CD4-positive, alpha-beta memory T cell (primary cell): ENCODE data around the gene TESMIN. TPM values are rescaled to one million over a fixed set of nuclear protein-coding genes. Genes with fewer than 3 reads are reported as not detected.
A peak's percentile ranks its signal among the peaks of the same experiment; 100 is the strongest.

Experiments
- CTCF ChIA-PET: fragments of 350-600 bp; sonication (Branson Sonifier 250); formaldehyde crosslinking; loops from one replicate; lab custom pipeline; 2021; ENCODE audit warnings: inconsistent platforms; ENCODE audit not compliant: partially characterized antibody; lab: Charles Lee
- POLR2A ChIA-PET: fragments of 350-600 bp; sonication (Branson Sonifier 250); formaldehyde crosslinking; loops from one replicate; lab custom pipeline; 2021; ENCODE audit not compliant: partially characterized antibody; lab: Charles Lee
- DNase-seq, 5 donors: peaks; one replicate each; pipeline versions ENCODE4 v3.0.0 to v3.0.0-alpha.2; 2020 to 2022; ENCODE audit warnings: mixed read lengths in 1 of 5
- H3K27ac ChIP-seq: one replicate; pipeline ENCODE4 v1.7.0; 2013; ENCODE audit warnings: low read depth, low read length
- H3K27me3 ChIP-seq: 2 replicates; pipeline ENCODE4 v1.7.0; 2013; ENCODE audit warnings: mild to moderate bottlenecking, low read length, moderate library complexity; ENCODE audit not compliant: insufficient read depth
- H3K36me3 ChIP-seq: 2 replicates; pipeline ENCODE4 v1.7.0; 2013; ENCODE audit warnings: mild to moderate bottlenecking, low read length, moderate library complexity; ENCODE audit not compliant: insufficient read depth
- H3K4me1 ChIP-seq: 2 replicates; pipeline ENCODE4 v1.7.0; 2013; ENCODE audit warnings: mild to moderate bottlenecking, low read length, moderate library complexity; ENCODE audit not compliant: insufficient read depth
- H3K4me3 ChIP-seq, 2 donors: one replicate each; pipeline ENCODE4 v1.7.0; 2013; ENCODE audit warnings: low read length in 2 of 2, mild to moderate bottlenecking in 1 of 2
- H3K9me3 ChIP-seq, 2 donors: one replicate each; pipeline ENCODE4 v1.7.0; 2013; ENCODE audit warnings: low read length in 2 of 2, control low read depth in 1 of 2; ENCODE audit not compliant: control insufficient read depth in 1 of 2
- H3K27ac Mint-ChIP-seq, 7 donors: one replicate each; pipeline ENCODE4 v1.8.0; 2020 to 2021; ENCODE audit warnings: mixed read lengths in 7 of 7, mild to moderate bottlenecking in 6 of 7, inconsistent platforms in 3 of 7, moderate library complexity in 3 of 7
- H3K27me3 Mint-ChIP-seq, 2 donors: one replicate each; pipeline ENCODE4 v1.8.0; 2020 to 2021; ENCODE audit warnings: mixed read lengths in 2 of 2
- H3K36me3 Mint-ChIP-seq, 2 donors: one replicate each; pipeline ENCODE4 v1.8.0; 2020 to 2021; ENCODE audit warnings: mixed read lengths in 2 of 2, inconsistent platforms in 1 of 2, mild to moderate bottlenecking in 1 of 2
- H3K4me1 Mint-ChIP-seq, 4 donors: one replicate each; pipeline ENCODE4 v1.8.0; 2020 to 2021; ENCODE audit warnings: mixed read lengths in 4 of 4, mild to moderate bottlenecking in 1 of 4
- H3K4me3 Mint-ChIP-seq, 8 donors: one replicate each; pipeline ENCODE4 v1.8.0; 2020 to 2021; ENCODE audit warnings: mixed read lengths in 8 of 8, mild to moderate bottlenecking in 7 of 8, moderate library complexity in 6 of 8, inconsistent platforms in 3 of 8
- H3K9me3 Mint-ChIP-seq, 8 donors: one replicate each; pipeline ENCODE4 v1.8.0; 2020 to 2021; ENCODE audit warnings: mixed read lengths in 8 of 8, mild to moderate bottlenecking in 5 of 8, inconsistent platforms in 3 of 8, moderate library complexity in 1 of 8
- intact Hi-C: fragments of 100-400 bp; cut with micrococcal nuclease; formaldehyde crosslinking; loops from one replicate; pipeline ENCODE4 v1.15.1; 2023
- polyA plus RNA-seq, 2 donors: library from polyadenylated mRNA; unstranded; fragments of 300-500 nt; fragmentation: Illumina TruSeq; gene quantifications; one replicate each; pipeline ENCODE4 v1.2.3, GENCODE V29; 2021
- total RNA-seq, 2 experiments: library from RNA; stranded (reverse); gene quantifications; one replicate each; pipeline ENCODE4 v1.2.3, GENCODE V29; 2021

The TESMIN gene, protein sequence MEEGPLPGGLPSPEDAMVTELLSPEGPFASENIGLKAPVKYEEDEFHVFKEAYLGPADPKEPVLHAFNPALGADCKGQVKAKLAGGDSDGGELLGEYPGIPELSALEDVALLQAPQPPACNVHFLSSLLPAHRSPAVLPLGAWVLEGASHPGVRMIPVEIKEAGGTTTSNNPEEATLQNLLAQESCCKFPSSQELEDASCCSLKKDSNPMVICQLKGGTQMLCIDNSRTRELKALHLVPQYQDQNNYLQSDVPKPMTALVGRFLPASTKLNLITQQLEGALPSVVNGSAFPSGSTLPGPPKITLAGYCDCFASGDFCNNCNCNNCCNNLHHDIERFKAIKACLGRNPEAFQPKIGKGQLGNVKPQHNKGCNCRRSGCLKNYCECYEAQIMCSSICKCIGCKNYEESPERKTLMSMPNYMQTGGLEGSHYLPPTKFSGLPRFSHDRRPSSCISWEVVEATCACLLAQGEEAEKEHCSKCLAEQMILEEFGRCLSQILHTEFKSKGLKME
- total RNA-seq (1 to 10 TPM; 5.7 to 5.8 TPM), polyA plus RNA-seq (1 to 10 TPM; 2.6 to 3.4 TPM)

DNA sequence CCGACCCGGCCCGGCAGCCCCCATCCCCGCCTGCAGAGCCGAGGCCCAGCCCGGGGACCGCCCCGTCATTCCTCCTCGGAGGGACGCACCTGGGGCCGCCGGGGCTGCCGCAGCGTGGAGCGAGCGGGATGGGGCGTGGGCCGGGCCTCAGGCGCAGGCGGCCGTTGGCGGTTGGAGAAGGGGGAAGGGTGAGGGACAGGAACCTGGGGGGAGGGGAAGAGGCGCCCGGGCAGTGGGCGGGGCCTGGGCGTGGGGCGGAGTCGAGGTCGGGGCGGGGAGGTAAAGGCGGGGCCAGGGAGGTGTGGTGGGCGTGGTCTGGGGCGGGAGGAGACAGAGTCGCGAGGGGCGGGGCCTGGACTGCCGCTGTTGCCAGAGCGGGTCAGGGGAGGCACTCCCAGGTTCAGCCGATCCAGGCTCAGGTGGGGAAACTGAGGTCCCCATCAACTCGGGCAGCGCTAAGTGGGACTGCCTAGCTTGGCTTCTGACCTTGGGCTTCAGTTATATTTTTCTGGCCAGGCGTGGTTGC is at the start of gene TESMIN:
Gene TESMIN, minus strand, starts transcription at position 190 of the 526 bp plus-strand sequence. CDS start 860 bp downstream, outside the sequence.
- ChIA-PET CTCF (no interaction called here), POLR2A (interaction anchor here (1.2 kb wide), 1 partner anchor 20 kb away, joined by 3 read pairs; no protein-coding TSS in a partner anchor)
- Histone ChIP-seq H3K36me3 (no peaks in the 10 kb centered on the region), H3K4me1 (peaks cover 4% of the 10 kb centered on the region), H3K27me3 (no peaks in the 10 kb centered on the region), H3K9me3 (no peaks in the 10 kb centered on the region), H3K4me3 (peak within 1 kb of the TSS in 1 of 2 donors; percentile 62), H3K27ac (no peak within 1 kb of the TSS)
- H3K36me3 Mint-ChIP-seq, result peaks cover 2 to 16% of the 10 kb centered on the region in 2 donors
- H3K27me3 Mint-ChIP-seq, result no peaks in the 10 kb centered on the region
- H3K9me3 Mint-ChIP-seq, result no peaks in the 10 kb centered on the region
- H3K27ac Mint-ChIP-seq, result peak within 1 kb of the TSS; percentile 34 to 88 (median 77)
- H3K4me1 Mint-ChIP-seq, result peaks cover 8 to 27% (median 14%) of the 10 kb centered on the region in 4 donors
- DNase-seq, result peak; percentile 84 to 89 (median 87)
- peak within 1 kb of the TSS; percentile 71 to 84 (median 82) for H3K4me3 Mint-ChIP-seq
- intact Hi-C loops, result loop anchor here (1.0 to 2.0 kb wide), 2 partner anchors 91 to 152 kb away; partner anchors contain the start of genes IGHMBP2 and MRPL21

DNA sequence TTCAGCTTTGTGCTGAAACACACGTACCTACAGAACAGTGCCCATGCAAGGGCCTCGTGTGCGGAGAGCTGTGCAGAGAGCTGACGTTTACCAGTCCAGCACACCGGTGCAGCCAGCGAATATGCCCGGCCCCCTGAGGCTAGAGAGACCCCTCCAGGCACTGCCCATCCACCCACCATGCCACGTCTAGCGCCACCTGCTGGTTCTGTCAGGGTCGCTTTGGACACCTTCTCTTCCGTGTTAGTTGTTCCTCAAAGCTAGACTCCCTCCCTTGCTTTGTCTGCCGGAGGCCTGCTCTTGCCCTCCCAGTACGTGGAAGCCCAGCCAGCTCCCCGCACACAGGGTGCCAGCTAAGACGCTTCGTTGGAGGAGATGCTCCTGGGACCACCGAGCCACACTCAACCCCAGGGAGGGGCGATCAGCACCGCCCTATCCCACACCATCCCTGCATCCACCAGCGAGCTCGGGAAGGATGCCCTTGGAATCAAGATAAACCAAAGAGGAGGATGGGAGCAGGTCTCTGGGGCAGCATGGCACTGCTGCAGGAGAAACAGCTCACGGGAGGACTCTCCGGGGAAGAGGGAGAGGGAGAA is 47.0 kb upstream of the TESMIN start:
- Mint-ChIP-seq H3K4me3 (peak overlapping the region in 1 of 8 donors; percentile 11), H3K27ac (no peak overlapping the region), H3K36me3 (peaks cover 41 to 70% of the 10 kb centered on the region in 2 donors), H3K9me3 (no peaks in the 10 kb centered on the region), H3K4me1 (peaks cover 0 to 1% (median 0%) of the 10 kb centered on the region in 4 donors), H3K27me3 (no peaks in the 10 kb centered on the region)
- H3K27me3 ChIP-seq, result no peaks in the 10 kb centered on the region
- DNase-seq, result peak in 3 of 5 donors; percentile 17 to 37 (median 26)
- H3K27ac ChIP-seq, result no peak overlapping the region
- intact Hi-C loops, result loop anchor here (5.0 kb wide), 2 partner anchors 44 to 166 kb away; partner anchors contain the start of gene CPT1A
- H3K4me1 ChIP-seq, result no peaks in the 10 kb centered on the region
- H3K36me3 ChIP-seq, result peaks cover 30% of the 10 kb centered on the region
- CTCF ChIA-PET, result interaction anchor here (0.7 to 6.1 kb wide), 14 partner anchors 8 to 210 kb away, joined by 3 to 54 read pairs (median 4); partner anchors contain the start of gene CPT1A
- POLR2A ChIA-PET, result interaction anchor here (0.8 to 1.4 kb wide), 3 partner anchors 40 to 46 kb away, joined by 3 to 6 read pairs (median 3); no protein-coding TSS in a partner anchor
- H3K9me3 ChIP-seq, result no peaks in the 10 kb centered on the region
- H3K4me3 ChIP-seq, result no peak overlapping the region

DNA sequence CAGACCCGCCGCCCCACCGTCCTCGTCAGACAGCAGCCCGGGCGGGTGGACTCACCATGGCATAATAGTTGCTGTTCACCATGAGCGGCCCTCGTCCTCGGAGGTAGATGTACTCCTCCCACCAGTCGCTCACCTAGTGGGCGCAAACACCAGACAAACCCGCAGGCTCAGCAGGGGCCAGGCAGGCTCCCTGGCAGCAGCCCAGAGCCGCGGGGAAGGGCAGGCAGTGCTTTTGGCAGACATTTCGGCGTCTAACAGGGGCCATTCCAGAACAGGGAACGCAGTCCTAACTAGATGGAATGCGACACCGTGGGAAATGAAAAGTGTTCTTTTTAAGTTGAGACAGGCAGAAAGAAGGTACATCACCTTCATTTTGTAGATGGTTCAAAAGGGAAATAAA is 45.5 kb upstream of the TESMIN start:
- intact Hi-C loops, result loop anchor here (5.0 kb wide), 2 partner anchors 46 to 164 kb away; partner anchors contain the start of gene CPT1A
- Mint-ChIP-seq H3K27ac (no peak overlapping the region), H3K36me3 (peaks cover 33 to 71% of the 10 kb centered on the region in 2 donors), H3K27me3 (no peaks in the 10 kb centered on the region), H3K4me3 (no peak overlapping the region), H3K4me1 (no peaks in the 10 kb centered on the region), H3K9me3 (no peaks in the 10 kb centered on the region)
- no peaks in the 10 kb centered on the region for H3K27me3 ChIP-seq
- no peaks in the 10 kb centered on the region for H3K9me3 ChIP-seq
- no peak for DNase-seq
- H3K4me1 ChIP-seq, result no peaks in the 10 kb centered on the region
- H3K36me3 ChIP-seq, result peaks cover 29% of the 10 kb centered on the region
- ChIA-PET CTCF (interaction anchor here (6.1 kb wide), 1 partner anchor 47 kb away, joined by 54 read pairs; the partner anchor contains the start of gene CPT1A), POLR2A (no interaction called here)
- no peak overlapping the region for H3K27ac ChIP-seq
- H3K4me3 ChIP-seq, result no peak overlapping the region

DNA sequence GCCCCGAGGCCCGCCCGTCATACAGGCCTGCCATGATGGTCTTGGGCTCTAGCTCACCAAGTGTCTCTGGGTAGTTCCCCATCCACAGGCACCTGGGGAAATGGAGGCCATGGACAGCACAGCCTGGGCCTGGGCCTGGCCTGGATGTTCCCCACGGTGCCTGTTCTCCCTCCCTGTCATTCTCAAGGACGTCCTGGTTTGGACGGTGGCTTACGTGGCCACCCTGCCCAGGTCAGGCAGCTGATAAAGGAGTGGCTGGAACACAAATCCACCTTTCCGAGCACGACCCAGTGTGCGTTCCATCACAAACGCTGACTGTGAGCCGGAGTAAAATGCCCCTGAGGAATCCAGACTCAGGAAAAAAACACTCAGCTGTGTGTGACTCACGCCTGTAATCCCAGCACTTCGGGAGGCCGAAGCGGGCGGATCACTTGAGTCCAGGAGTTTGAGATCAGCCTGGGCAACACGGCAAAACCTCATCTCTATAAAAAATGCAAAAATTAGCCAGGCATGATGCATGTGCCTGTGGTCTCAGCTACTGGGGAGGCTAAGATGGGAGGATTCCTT is 41.2 kb upstream of the TESMIN start:
- no peaks in the 10 kb centered on the region for H3K27me3 ChIP-seq
- DNase-seq, result no peak
- no peaks in the 10 kb centered on the region for H3K4me1 ChIP-seq
- Mint-ChIP-seq H3K9me3 (no peaks in the 10 kb centered on the region), H3K4me3 (no peak overlapping the region), H3K27me3 (no peaks in the 10 kb centered on the region), H3K36me3 (peaks cover 23 to 61% of the 10 kb centered on the region in 2 donors), H3K27ac (peak overlapping the region in 1 of 7 donors; percentile 37), H3K4me1 (no peaks in the 10 kb centered on the region)
- intact Hi-C loops, result no loop called here
- no peaks in the 10 kb centered on the region for H3K9me3 ChIP-seq
- POLR2A ChIA-PET, result no interaction called here
- CTCF ChIA-PET, result interaction anchor here (0.6 kb wide), 1 partner anchor 15 kb away, joined by 3 read pairs; no protein-coding TSS in a partner anchor
- H3K4me3 ChIP-seq, result no peak overlapping the region
- peaks cover 17% of the 10 kb centered on the region for H3K36me3 ChIP-seq
- H3K27ac ChIP-seq, result no peak overlapping the region

DNA sequence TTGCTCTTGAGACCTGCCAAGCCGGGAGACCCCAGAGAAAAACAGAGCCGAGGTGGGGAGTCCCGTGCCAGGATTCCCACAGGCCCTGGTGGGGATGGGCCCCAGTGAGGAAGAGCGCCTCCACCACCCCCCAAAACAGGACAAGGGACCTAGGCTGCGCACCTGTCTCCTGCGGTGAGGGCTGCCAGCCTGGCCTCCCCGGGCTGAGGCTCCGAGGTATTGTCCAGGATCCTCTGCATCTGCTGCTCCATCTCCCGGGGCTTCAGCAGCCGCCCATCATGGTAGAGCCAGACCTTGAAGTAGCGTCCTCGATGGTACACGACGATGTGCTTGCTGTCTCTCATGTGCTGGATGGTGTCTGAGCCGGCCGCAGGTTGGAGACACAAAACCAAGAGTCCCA is 33.3 kb upstream of the TESMIN start:
- no peaks in the 10 kb centered on the region for H3K27me3 ChIP-seq
- H3K27ac ChIP-seq, result no peak overlapping the region
- H3K4me3 ChIP-seq, result no peak overlapping the region
- Mint-ChIP-seq H3K4me1 (peaks cover 0 to 2% (median 0%) of the 10 kb centered on the region in 4 donors), H3K27me3 (no peaks in the 10 kb centered on the region), H3K27ac (no peak overlapping the region), H3K36me3 (peaks cover 23 to 53% of the 10 kb centered on the region in 2 donors), H3K4me3 (no peak overlapping the region), H3K9me3 (no peaks in the 10 kb centered on the region)
- peaks cover 25% of the 10 kb centered on the region for H3K36me3 ChIP-seq
- intact Hi-C loops, result no loop called here
- H3K4me1 ChIP-seq, result no peaks in the 10 kb centered on the region
- no peak for DNase-seq
- ChIA-PET POLR2A (no interaction called here), CTCF (no interaction called here)
- no peaks in the 10 kb centered on the region for H3K9me3 ChIP-seq

DNA sequence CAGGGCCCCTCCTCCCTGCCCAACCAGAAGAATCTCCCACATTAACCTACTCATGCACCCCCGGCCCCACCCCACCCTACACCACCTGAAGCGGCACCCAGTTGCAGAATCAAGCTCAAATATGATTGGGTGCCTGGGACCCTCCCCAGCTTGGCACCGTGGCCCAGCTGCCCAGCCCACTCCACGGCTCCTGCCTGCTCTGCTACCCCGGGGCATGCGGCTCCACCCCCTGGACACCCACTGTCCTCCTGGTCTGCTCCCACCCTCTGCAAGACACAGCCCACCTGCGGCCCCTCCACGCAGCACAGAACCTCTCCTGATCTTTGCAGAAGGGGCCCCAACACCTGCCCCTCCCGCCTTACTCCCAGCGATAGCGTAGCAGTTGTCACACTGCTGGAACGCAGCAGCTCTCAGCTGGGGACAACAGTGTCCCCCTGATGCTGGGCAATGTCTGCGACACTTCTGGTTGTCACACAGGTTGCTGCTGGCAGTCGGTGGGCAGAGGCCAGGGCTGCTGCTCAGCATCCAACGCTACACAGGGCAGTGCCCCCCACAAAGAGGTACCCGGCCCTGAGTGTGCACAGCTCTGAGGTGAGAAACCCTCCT is 32.0 kb upstream of the TESMIN start:
- Histone ChIP-seq H3K27ac (no peak overlapping the region), H3K36me3 (peaks cover 26% of the 10 kb centered on the region), H3K4me1 (no peaks in the 10 kb centered on the region), H3K27me3 (no peaks in the 10 kb centered on the region), H3K9me3 (no peaks in the 10 kb centered on the region), H3K4me3 (no peak overlapping the region)
- Mint-ChIP-seq H3K9me3 (no peaks in the 10 kb centered on the region), H3K4me3 (no peak overlapping the region), H3K36me3 (peaks cover 25 to 49% of the 10 kb centered on the region in 2 donors), H3K27ac (no peak overlapping the region), H3K4me1 (peaks cover 0 to 2% (median 0%) of the 10 kb centered on the region in 4 donors), H3K27me3 (no peaks in the 10 kb centered on the region)
- ChIA-PET POLR2A (no interaction called here), CTCF (interaction anchor here (0.8 kb wide), 1 partner anchor 14 kb away, joined by 3 read pairs; no protein-coding TSS in a partner anchor)
- intact Hi-C loops, result no loop called here
- DNase-seq, result no peak
